Activated effector memory CD4-positive, alpha-beta T cell treated with Interleukin-2 at 50 U/mL for 16 hours (primary cell): ENCODE results near the gene PPP2R5D.
A peak's percentile ranks its signal among the peaks of the same experiment; 100 is the strongest.
"Not testable (repeated sequence)": the region's sequence is repeated elsewhere in the genome, so short reads cannot be mapped to it uniquely, and the experiment has no call there.

ENCODE experiments used
- DNase-seq: peaks from one replicate; pipeline ENCODE4 v3.0.0-alpha.2; 2020

The PPP2R5D gene

GRCh38 chr6:43033496-43034189, 49.3 kb downstream of the PPP2R5D start:
- DNase-seq = no peak

GRCh38 chr6:43034190-43034525, 49.8 kb downstream of the PPP2R5D start:
- DNase-seq = no peak

GRCh38 chr6:43035495-43036194, 51.3 kb downstream of the PPP2R5D start:
- DNase-seq = no peak

GRCh38 chr6:43036712-43037111, 52.3 kb downstream of the PPP2R5D start:
- no peak for DNase-seq

- DNase-seq = no peak
Observed at GRCh38 chr6:43037197-43037596, 52.8 kb downstream of the PPP2R5D start.

GRCh38 chr6:43037706-43038105, 53.3 kb downstream of the PPP2R5D start:
- DNase-seq = no peak

- no peak for DNase-seq
Observed at GRCh38 chr6:43038727-43039126, 54.4 kb downstream of the PPP2R5D start.

GRCh38 chr6:43040542-43041257, 56.3 kb downstream of the PPP2R5D start:
- DNase-seq = no peak

GRCh38 chr6:43041475-43041874, 57.1 kb downstream of the PPP2R5D start:
- DNase-seq = not testable (repeated sequence)

GRCh38 chr6:43043310-43043709, 58.9 kb downstream of the PPP2R5D start:
- no peak for DNase-seq

- DNase-seq = no peak
Observed at GRCh38 chr6:43045371-43045930, 61.1 kb downstream of the PPP2R5D start.

GRCh38 chr6:43047998-43048397, 63.6 kb downstream of the PPP2R5D start:
- DNase-seq = no peak

- no peak for DNase-seq
Observed at GRCh38 chr6:43050981-43051380, 66.6 kb downstream of the PPP2R5D start.

GRCh38 chr6:43052225-43052841, 68.0 kb downstream of the PPP2R5D start:
- DNase-seq = no peak

GRCh38 chr6:43052842-43053544, 68.6 kb downstream of the PPP2R5D start:
- no peak for DNase-seq

GRCh38 chr6:43053545-43054205, 69.3 kb downstream of the PPP2R5D start, which contains the start of gene CUL7:
CUL7 (minus strand) TSS chr6:43053851; CDS start chr6:43052788, 1,063 bp downstream.
- peak; percentile 90 for DNase-seq

GRCh38 chr6:43054206-43054943, 70.0 kb downstream of the PPP2R5D start:
- DNase-seq = no peak

GRCh38 chr6:43055966-43056365, 71.6 kb downstream of the PPP2R5D start:
- DNase-seq = no peak

- DNase-seq = no peak
Observed at GRCh38 chr6:43058531-43058930, 74.2 kb downstream of the PPP2R5D start.

- DNase-seq = peak; percentile 96
Observed at GRCh38 chr6:43059168-43060033, 75.0 kb downstream of the PPP2R5D start, which contains the start of the genes KLC4 and MRPL2. KLC4 (plus strand) TSS chr6:43059631; CDS start chr6:43061336, 1,705 bp downstream. MRPL2 (minus strand) TSS chr6:43059434; CDS start chr6:43059381, 53 bp downstream.
